ENCODE measurements around the gene NKIRAS2. TPM values are rescaled to one million over a fixed set of nuclear protein-coding genes. Genes with fewer than 3 reads are reported as not detected.
A peak's percentile ranks its signal among the peaks of the same experiment; 100 is the strongest.

NKIRAS2 gene
- total and polyA plus RNA-seq, 4 experiments from 2014 or later = 19.7 to 28.8 (median 20.8) TPM

DNA sequence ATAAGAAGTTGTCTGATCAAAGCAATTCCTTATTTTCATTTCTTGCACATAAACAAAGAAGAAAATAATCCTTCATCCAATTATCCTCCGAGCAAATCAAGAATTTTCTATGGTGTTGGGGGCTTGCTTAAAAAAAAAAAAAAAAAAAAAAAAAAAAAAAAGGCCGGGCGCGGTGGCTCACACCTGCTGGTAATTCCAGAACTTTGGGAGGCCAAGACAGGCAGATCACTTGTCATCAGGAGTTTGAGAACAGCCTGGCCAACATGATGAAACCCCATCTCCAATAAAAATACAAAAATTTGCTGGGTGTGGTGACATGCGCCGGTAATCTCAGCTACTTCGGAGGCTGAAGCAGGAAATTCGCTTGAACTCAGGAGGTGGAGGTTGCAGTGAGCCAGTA, 34.0 kb upstream of the NKIRAS2 start:
- no peaks in the 10 kb centered on the region for H3K27me3 ChIP-seq (ENCODE audit: insufficient read depth, low read length)
- Mint-ChIP-seq H3K9me3 (peaks cover 0 to 3% (median 0%) of the 10 kb centered on the region in 8 donors), H3K27ac (peak overlapping the region in 1 of 7 donors; percentile 22), H3K4me3 (no peak overlapping the region), H3K4me1 (no peaks in the 10 kb centered on the region), H3K27me3 (no peaks in the 10 kb centered on the region), H3K36me3 (peaks cover 47 to 88% of the 10 kb centered on the region in 2 donors)
- peaks cover 65% of the 10 kb centered on the region for H3K36me3 ChIP-seq (ENCODE audit: insufficient read depth, low read length)
- H3K4me3 ChIP-seq (ENCODE audit: low read length in 2 of 2) = no peak overlapping the region
- intact Hi-C loops (cut with micrococcal nuclease) = no loop called here
- CTCF ChIA-PET (ENCODE audit: partially characterized antibody) = interaction anchor here (1.8 kb wide), 1 partner anchor 23 kb away, joined by 5 read pairs; no protein-coding TSS in a partner anchor
- no peak for DNase-seq
- H3K27ac ChIP-seq (ENCODE audit: low read depth, low read length) = no peak overlapping the region
- H3K4me1 ChIP-seq (ENCODE audit: insufficient read depth, low read length) = no peaks in the 10 kb centered on the region
- POLR2A ChIA-PET (ENCODE audit: partially characterized antibody) = no interaction called here
- no peaks in the 10 kb centered on the region for H3K9me3 ChIP-seq (ENCODE audit: control insufficient read depth in 1 of 2, low read length in 2 of 2)

DNA sequence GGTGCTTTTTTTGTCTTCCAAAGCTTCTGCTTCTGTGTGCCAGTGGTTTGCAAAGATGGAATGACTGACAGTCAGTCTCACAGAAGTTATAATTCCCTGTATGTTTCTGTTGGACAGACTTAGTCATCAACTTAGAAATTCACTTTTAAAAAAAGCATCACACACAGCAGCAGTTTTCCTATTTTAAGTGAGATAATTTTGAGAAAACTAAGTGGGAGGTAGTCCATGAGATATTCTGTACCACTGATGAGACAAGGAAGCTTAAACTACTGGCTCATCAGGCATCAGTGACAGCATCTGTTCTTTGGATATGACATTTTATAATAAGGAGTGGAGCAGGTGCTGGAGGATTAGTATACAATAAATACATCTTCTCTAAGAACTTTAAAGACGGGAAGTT, 33.3 kb upstream of the NKIRAS2 start:
- H3K27ac Mint-ChIP-seq = peak overlapping the region in 1 of 7 donors; percentile 16
- no peak for DNase-seq
- no peak overlapping the region for H3K4me3 Mint-ChIP-seq
- peaks cover 65% of the 10 kb centered on the region for H3K36me3 ChIP-seq (ENCODE audit: insufficient read depth, low read length)
- ChIA-PET POLR2A (ENCODE audit: partially characterized antibody) (no interaction called here), CTCF (ENCODE audit: partially characterized antibody) (interaction anchor here (1.8 kb wide), 1 partner anchor 24 kb away, joined by 5 read pairs; no protein-coding TSS in a partner anchor)
- H3K27ac ChIP-seq (ENCODE audit: low read depth, low read length) = no peak overlapping the region
- intact Hi-C loops (cut with micrococcal nuclease) = no loop called here
- no peaks in the 10 kb centered on the region for H3K9me3 ChIP-seq (ENCODE audit: control insufficient read depth in 1 of 2, low read length in 2 of 2)
- H3K9me3 Mint-ChIP-seq = peaks cover 0 to 3% (median 0%) of the 10 kb centered on the region in 8 donors
- no peaks in the 10 kb centered on the region for H3K27me3 Mint-ChIP-seq
- no peaks in the 10 kb centered on the region for H3K4me1 Mint-ChIP-seq
- no peaks in the 10 kb centered on the region for H3K27me3 ChIP-seq (ENCODE audit: insufficient read depth, low read length)
- H3K4me1 ChIP-seq (ENCODE audit: insufficient read depth, low read length) = no peaks in the 10 kb centered on the region
- no peak overlapping the region for H3K4me3 ChIP-seq (ENCODE audit: low read length in 2 of 2)
- H3K36me3 Mint-ChIP-seq = peaks cover 51 to 91% of the 10 kb centered on the region in 2 donors

- peaks cover 62% of the 10 kb centered on the region for H3K36me3 ChIP-seq (ENCODE audit: insufficient read depth, low read length)
- H3K27me3 ChIP-seq (ENCODE audit: insufficient read depth, low read length) = no peaks in the 10 kb centered on the region
- no peak for DNase-seq
- H3K4me3 Mint-ChIP-seq = no peak overlapping the region
- H3K4me1 ChIP-seq (ENCODE audit: insufficient read depth, low read length) = no peaks in the 10 kb centered on the region
- no peak overlapping the region for H3K27ac ChIP-seq (ENCODE audit: low read depth, low read length)
- POLR2A ChIA-PET (ENCODE audit: partially characterized antibody) = interaction anchor here (1.3 kb wide), 1 partner anchor 29 kb away, joined by 4 read pairs; the partner anchor contains the start of gene DNAJC7
- peaks cover 48 to 91% of the 10 kb centered on the region in 2 donors for H3K36me3 Mint-ChIP-seq
- no peak overlapping the region for H3K4me3 ChIP-seq (ENCODE audit: low read length in 2 of 2)
- no peaks in the 10 kb centered on the region for H3K27me3 Mint-ChIP-seq
- CTCF ChIA-PET (ENCODE audit: partially characterized antibody) = no interaction called here
- peak overlapping the region in 2 of 7 donors; percentile 43 to 50 for H3K27ac Mint-ChIP-seq
- H3K9me3 ChIP-seq (ENCODE audit: control insufficient read depth in 1 of 2, low read length in 2 of 2) = no peaks in the 10 kb centered on the region
- intact Hi-C loops (cut with micrococcal nuclease) = no loop called here
- no peaks in the 10 kb centered on the region for H3K4me1 Mint-ChIP-seq
- peaks cover 0 to 3% (median 0%) of the 10 kb centered on the region in 8 donors for H3K9me3 Mint-ChIP-seq
Observed at GRCh38 chr17:41987642-41988041, 32.2 kb upstream of the NKIRAS2 start.

DNA sequence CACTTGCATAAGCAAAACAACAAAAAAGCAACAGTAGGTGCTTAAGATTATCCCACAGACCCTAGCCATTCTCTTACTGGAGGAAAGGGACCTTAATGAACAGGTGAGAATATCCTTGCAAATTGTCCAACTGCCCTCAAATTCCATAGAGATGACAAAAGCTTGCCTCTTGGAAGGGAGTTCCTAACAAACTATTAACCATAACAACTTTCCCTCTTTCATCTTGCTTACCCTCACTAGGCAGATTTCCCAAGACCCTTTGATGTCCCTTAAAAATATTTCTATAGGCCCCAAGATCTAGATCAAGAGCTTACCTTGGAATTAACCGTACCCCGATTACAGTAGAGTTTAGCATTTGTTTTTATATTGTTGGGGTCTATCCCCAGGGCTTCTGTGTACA, 31.5 kb upstream of the NKIRAS2 start:
- CTCF ChIA-PET (ENCODE audit: partially characterized antibody) = interaction anchor here (0.6 kb wide), 1 partner anchor 19 kb away, joined by 3 read pairs; no protein-coding TSS in a partner anchor
- Mint-ChIP-seq H3K4me1 (no peaks in the 10 kb centered on the region), H3K27me3 (no peaks in the 10 kb centered on the region), H3K36me3 (peaks cover 48 to 90% of the 10 kb centered on the region in 2 donors), H3K4me3 (no peak overlapping the region), H3K9me3 (peaks cover 0 to 2% (median 0%) of the 10 kb centered on the region in 8 donors), H3K27ac (peak overlapping the region in 3 of 7 donors; percentile 1 to 55 (median 53))
- POLR2A ChIA-PET (ENCODE audit: partially characterized antibody) = interaction anchor here (1.3 kb wide), 1 partner anchor 29 kb away, joined by 4 read pairs; the partner anchor contains the start of gene DNAJC7
- Histone ChIP-seq H3K4me1 (ENCODE audit: insufficient read depth, low read length) (no peaks in the 10 kb centered on the region), H3K9me3 (ENCODE audit: control insufficient read depth in 1 of 2, low read length in 2 of 2) (no peaks in the 10 kb centered on the region), H3K27me3 (ENCODE audit: insufficient read depth, low read length) (no peaks in the 10 kb centered on the region), H3K36me3 (ENCODE audit: insufficient read depth, low read length) (peaks cover 60% of the 10 kb centered on the region), H3K4me3 (ENCODE audit: low read length in 2 of 2) (no peak overlapping the region), H3K27ac (ENCODE audit: low read depth, low read length) (no peak overlapping the region)
- intact Hi-C loops (cut with micrococcal nuclease) = no loop called here
- DNase-seq = no peak

GRCh38 chr17:41989702-41990419, 30.0 kb upstream of the NKIRAS2 start:
- Mint-ChIP-seq H3K27ac (no peak overlapping the region), H3K4me3 (no peak overlapping the region), H3K4me1 (no peaks in the 10 kb centered on the region), H3K36me3 (peaks cover 47 to 90% of the 10 kb centered on the region in 2 donors), H3K9me3 (no peaks in the 10 kb centered on the region), H3K27me3 (no peaks in the 10 kb centered on the region)
- H3K36me3 ChIP-seq (ENCODE audit: insufficient read depth, low read length) = peaks cover 62% of the 10 kb centered on the region
- H3K4me3 ChIP-seq (ENCODE audit: low read length in 2 of 2) = no peak overlapping the region
- H3K27ac ChIP-seq (ENCODE audit: low read depth, low read length) = no peak overlapping the region
- H3K27me3 ChIP-seq (ENCODE audit: insufficient read depth, low read length) = no peaks in the 10 kb centered on the region
- DNase-seq = no peak
- ChIA-PET CTCF (ENCODE audit: partially characterized antibody) (interaction anchor here (0.6 to 1.3 kb wide), 3 partner anchors 10 to 31 kb away, joined by 3 to 5 read pairs (median 4); no protein-coding TSS in a partner anchor), POLR2A (ENCODE audit: partially characterized antibody) (interaction anchor here (0.7 kb wide), 1 partner anchor 23 kb away, joined by 3 read pairs; no protein-coding TSS in a partner anchor)
- H3K4me1 ChIP-seq (ENCODE audit: insufficient read depth, low read length) = no peaks in the 10 kb centered on the region
- no peaks in the 10 kb centered on the region for H3K9me3 ChIP-seq (ENCODE audit: control insufficient read depth in 1 of 2, low read length in 2 of 2)
- intact Hi-C loops (cut with micrococcal nuclease) = no loop called here

DNA sequence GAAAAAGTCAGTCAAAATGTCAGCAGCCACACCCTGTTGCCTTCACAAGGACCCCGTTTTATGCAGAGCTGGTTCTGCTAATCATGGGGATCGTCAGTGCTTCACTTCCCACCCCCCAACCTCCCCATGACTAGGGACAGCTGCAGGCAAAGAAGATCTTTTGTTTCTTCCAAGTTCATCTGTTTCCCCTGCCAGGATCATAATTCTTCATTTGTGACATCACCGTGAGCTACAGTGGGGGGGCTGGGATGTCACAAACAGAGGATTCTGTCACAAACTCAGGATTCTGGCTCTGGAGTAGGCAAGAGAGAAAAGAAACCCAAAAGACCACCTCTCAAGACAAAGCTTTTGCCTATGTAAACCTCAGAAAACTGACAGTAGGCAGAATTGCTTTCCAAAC, 27.3 kb upstream of the NKIRAS2 start:
- peak overlapping the region in 3 of 7 donors; percentile 29 to 68 (median 56) for H3K27ac Mint-ChIP-seq
- no peak overlapping the region for H3K4me3 ChIP-seq (ENCODE audit: low read length in 2 of 2)
- POLR2A ChIA-PET (ENCODE audit: partially characterized antibody) = no interaction called here

DNA sequence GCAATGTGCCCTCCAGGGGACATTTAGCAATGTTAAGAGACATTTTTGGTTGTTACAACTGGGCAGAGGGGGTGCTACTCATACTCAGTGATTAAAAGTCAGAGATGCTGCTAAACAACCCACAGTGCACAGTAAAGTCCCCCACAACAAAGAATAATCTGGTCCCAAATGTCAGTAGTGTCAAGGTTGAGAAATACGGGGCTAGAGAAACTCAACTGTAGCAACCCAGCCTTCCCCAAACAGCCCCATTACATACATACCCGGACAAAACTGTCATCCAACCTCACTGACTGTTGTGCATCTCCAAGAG, 23.1 kb upstream of the NKIRAS2 start:
- H3K27me3 Mint-ChIP-seq = no peaks in the 10 kb centered on the region
- peaks cover 31 to 81% of the 10 kb centered on the region in 2 donors for H3K36me3 Mint-ChIP-seq
- no peak for DNase-seq
- Histone ChIP-seq H3K27ac (ENCODE audit: low read depth, low read length) (no peak overlapping the region), H3K9me3 (ENCODE audit: control insufficient read depth in 1 of 2, low read length in 2 of 2) (no peaks in the 10 kb centered on the region), H3K4me1 (ENCODE audit: insufficient read depth, low read length) (no peaks in the 10 kb centered on the region), H3K4me3 (ENCODE audit: low read length in 2 of 2) (no peak overlapping the region), H3K36me3 (ENCODE audit: insufficient read depth, low read length) (peaks cover 74% of the 10 kb centered on the region), H3K27me3 (ENCODE audit: insufficient read depth, low read length) (no peaks in the 10 kb centered on the region)
- no peak overlapping the region for H3K27ac Mint-ChIP-seq
- ChIA-PET CTCF (ENCODE audit: partially characterized antibody) (no interaction called here), POLR2A (ENCODE audit: partially characterized antibody) (no interaction called here)
- no peaks in the 10 kb centered on the region for H3K9me3 Mint-ChIP-seq
- intact Hi-C loops (cut with micrococcal nuclease) = no loop called here
- no peak overlapping the region for H3K4me3 Mint-ChIP-seq
- H3K4me1 Mint-ChIP-seq = peaks cover 0 to 4% (median 0%) of the 10 kb centered on the region in 4 donors

More for the DNA sequence above, 27.3 kb upstream of the NKIRAS2 start:
- no peaks in the 10 kb centered on the region for H3K4me1 ChIP-seq (ENCODE audit: insufficient read depth, low read length)
- H3K27me3 Mint-ChIP-seq = no peaks in the 10 kb centered on the region
- H3K9me3 ChIP-seq (ENCODE audit: control insufficient read depth in 1 of 2, low read length in 2 of 2) = no peaks in the 10 kb centered on the region
- H3K4me1 Mint-ChIP-seq = no peaks in the 10 kb centered on the region
- H3K27me3 ChIP-seq (ENCODE audit: insufficient read depth, low read length) = no peaks in the 10 kb centered on the region
- no peak for DNase-seq
- no peak overlapping the region for H3K4me3 Mint-ChIP-seq
- H3K36me3 ChIP-seq (ENCODE audit: insufficient read depth, low read length) = peaks cover 78% of the 10 kb centered on the region
- H3K27ac ChIP-seq (ENCODE audit: low read depth, low read length) = no peak overlapping the region
- H3K36me3 Mint-ChIP-seq = peaks cover 43 to 90% of the 10 kb centered on the region in 2 donors
- H3K9me3 Mint-ChIP-seq = no peaks in the 10 kb centered on the region
- intact Hi-C loops (cut with micrococcal nuclease) = no loop called here
- CTCF ChIA-PET (ENCODE audit: partially characterized antibody) = no interaction called here

All from CD4-positive, alpha-beta memory T cell (primary cell).